ENCODE measurements around the gene EYA4. TPM values are rescaled to one million over a fixed set of nuclear protein-coding genes. Genes with fewer than 3 reads are reported as not detected.
A peak's percentile ranks its signal among the peaks of the same experiment; 100 is the strongest.

The EYA4 gene
- total and polyA plus RNA-seq, 2 donors (not counting 1 experiment from before 2014, with no cell fraction given), result 4.6 to 38.0 TPM

GRCh38 chr6:133407320-133408100 is 166.4 kb downstream of the EYA4 start:
- no peaks in the 10 kb centered on the region for H3K27me3 ChIP-seq (ENCODE audit: control insufficient read depth, insufficient read depth, low read length)

GRCh38 chr6:133408132-133408531 is 167.0 kb downstream of the EYA4 start:
- no peak overlapping the region for H3K27ac ChIP-seq (ENCODE audit: insufficient read depth, low read length)
- H3K4me3 ChIP-seq (replicated peaks in 1 of 4; ENCODE audit: control extremely low read depth in 1 of 4, insufficient read depth in 1 of 4, low read depth in 3 of 4, low read length in 4 of 4), result no peak overlapping the region
- no peaks in the 10 kb centered on the region for H3K9me3 ChIP-seq (ENCODE audit: control insufficient read depth, insufficient read depth, low read depth, low read length)
- H4K20me1 ChIP-seq (ENCODE audit: control insufficient read depth, extremely low read depth, insufficient read depth, low read length), result no peaks in the 10 kb centered on the region
- TF ChIP-seq EZH2 (IDR thresholded peaks at IDR 0.05; ENCODE audit: low read length, missing control alignments) (no peak), CTCF (conservative IDR thresholded peaks at IDR 0.05 in 1 of 2, IDR thresholded peaks at IDR 0.05 in 1 of 2; ENCODE audit: low read depth in 1 of 2, low read length in 2 of 2) (no peak)
- H3K27me3 ChIP-seq (ENCODE audit: control insufficient read depth, insufficient read depth, low read length), result no peaks in the 10 kb centered on the region
- no peaks in the 10 kb centered on the region for H3K4me1 ChIP-seq (ENCODE audit: control insufficient read depth, extremely low read depth, insufficient read depth, low read length)
- no peak overlapping the region for H3K4me2 ChIP-seq (ENCODE audit: extremely low read depth, insufficient read depth, low read length)
- H3K79me2 ChIP-seq (ENCODE audit: control insufficient read depth, insufficient read depth, low read length), result no peaks in the 10 kb centered on the region
- H3K36me3 ChIP-seq (ENCODE audit: control insufficient read depth, insufficient read depth, low read length), result no peaks in the 10 kb centered on the region
- no peak overlapping the region for H2AFZ ChIP-seq (ENCODE audit: low read length)
- DNase-seq (ENCODE audit: low read depth in 2 of 2), result peak in 1 of 2 donors; percentile 33
- H3K9ac ChIP-seq (ENCODE audit: insufficient read depth, low read length), result no peak overlapping the region

More at GRCh38 chr6:133407320-133408100, 166.4 kb downstream of the EYA4 start:
- H3K4me3 ChIP-seq (replicated peaks in 1 of 4; ENCODE audit: control extremely low read depth in 1 of 4, insufficient read depth in 1 of 4, low read depth in 3 of 4, low read length in 4 of 4), result no peak overlapping the region
- TF ChIP-seq CTCF (conservative IDR thresholded peaks at IDR 0.05 in 1 of 2, IDR thresholded peaks at IDR 0.05 in 1 of 2; ENCODE audit: low read depth in 1 of 2, low read length in 2 of 2) (no peak), EZH2 (IDR thresholded peaks at IDR 0.05; ENCODE audit: low read length, missing control alignments) (no peak)
- no peaks in the 10 kb centered on the region for H3K9me3 ChIP-seq (ENCODE audit: control insufficient read depth, insufficient read depth, low read depth, low read length)
- no peaks in the 10 kb centered on the region for H3K36me3 ChIP-seq (ENCODE audit: control insufficient read depth, insufficient read depth, low read length)
- DNase-seq (ENCODE audit: low read depth in 2 of 2), result no peak
- no peaks in the 10 kb centered on the region for H4K20me1 ChIP-seq (ENCODE audit: control insufficient read depth, extremely low read depth, insufficient read depth, low read length)
- no peaks in the 10 kb centered on the region for H3K4me1 ChIP-seq (ENCODE audit: control insufficient read depth, extremely low read depth, insufficient read depth, low read length)
- H3K4me2 ChIP-seq (ENCODE audit: extremely low read depth, insufficient read depth, low read length), result no peak overlapping the region
- H3K79me2 ChIP-seq (ENCODE audit: control insufficient read depth, insufficient read depth, low read length), result no peaks in the 10 kb centered on the region
- no peak overlapping the region for H2AFZ ChIP-seq (ENCODE audit: low read length)
- H3K9ac ChIP-seq (ENCODE audit: insufficient read depth, low read length), result no peak overlapping the region
- no peak overlapping the region for H3K27ac ChIP-seq (ENCODE audit: insufficient read depth, low read length)

- no peaks in the 10 kb centered on the region for H4K20me1 ChIP-seq (ENCODE audit: control insufficient read depth, extremely low read depth, insufficient read depth, low read length)
- H2AFZ ChIP-seq (ENCODE audit: low read length), result no peak overlapping the region
- no peaks in the 10 kb centered on the region for H3K79me2 ChIP-seq (ENCODE audit: control insufficient read depth, insufficient read depth, low read length)
- H3K4me1 ChIP-seq (ENCODE audit: control insufficient read depth, extremely low read depth, insufficient read depth, low read length), result no peaks in the 10 kb centered on the region
- DNase-seq (ENCODE audit: low read depth in 2 of 2), result peak; percentile 9 to 60
- no peak overlapping the region for H3K27ac ChIP-seq (ENCODE audit: insufficient read depth, low read length)
- H3K27me3 ChIP-seq (ENCODE audit: control insufficient read depth, insufficient read depth, low read length), result no peaks in the 10 kb centered on the region
- H3K4me3 ChIP-seq (replicated peaks in 1 of 4; ENCODE audit: control extremely low read depth in 1 of 4, insufficient read depth in 1 of 4, low read depth in 3 of 4, low read length in 4 of 4), result no peak overlapping the region
- H3K36me3 ChIP-seq (ENCODE audit: control insufficient read depth, insufficient read depth, low read length), result no peaks in the 10 kb centered on the region
- TF ChIP-seq EZH2 (IDR thresholded peaks at IDR 0.05; ENCODE audit: low read length, missing control alignments), result no peak
- TF ChIP-seq CTCF (conservative IDR thresholded peaks at IDR 0.05 in 1 of 2, IDR thresholded peaks at IDR 0.05 in 1 of 2; ENCODE audit: low read depth in 1 of 2, low read length in 2 of 2), result no peak
- H3K9me3 ChIP-seq (ENCODE audit: control insufficient read depth, insufficient read depth, low read depth, low read length), result no peaks in the 10 kb centered on the region
- H3K4me2 ChIP-seq (ENCODE audit: extremely low read depth, insufficient read depth, low read length), result no peak overlapping the region
- H3K9ac ChIP-seq (ENCODE audit: insufficient read depth, low read length), result no peak overlapping the region
Measured at GRCh38 chr6:133408543-133408942, 167.4 kb downstream of the EYA4 start.
